SK-N-SH (cell line): ENCODE measurements around the gene TFF1. TPM values are rescaled to one million over a fixed set of nuclear protein-coding genes. Genes with fewer than 3 reads are reported as not detected.

Experiments used
- CTCF ChIA-PET: fragments of 300-600, 350-600 bp; formaldehyde crosslinking; extraction: SDS; loops from one replicate; lab custom pipeline; 2021; lab: Yijun Ruan, JAX
- POLR2A ChIA-PET: fragments of 350-600 bp; sonication (Branson Sonifier 250); formaldehyde crosslinking; extraction: SDS; loops from one replicate; lab custom pipeline; 2020; ENCODE audit warnings: antibody characterized with exemption, inconsistent platforms; lab: Yijun Ruan, JAX
- DNase-seq: peaks from one replicate; pipeline ENCODE4 v3.0.0; 2012
- H2AFZ ChIP-seq: fragments of 200-600 bp; sonication (generic); 2 replicates; pipeline ENCODE4 v1.8.1; 2016; ENCODE audit warnings: antibody characterized with exemption, mild to moderate bottlenecking, low read depth
- H3F3A ChIP-seq: fragments of 200-600 bp; sonication (generic); replicated peaks from 2 replicates; pipeline ENCODE3; 2016; ENCODE audit warnings: antibody characterized with exemption, mild to moderate bottlenecking; ENCODE audit not compliant: insufficient read depth
- H3K27ac ChIP-seq, 2 experiments: fragments of 200-500 bp in 1 of 2; fragments of 200-600 bp in 1 of 2; sonication (Bioruptor generic) in 1 of 2; sonication (generic), shearing (Covaris generic) in 1 of 2; 2 replicates each; pipeline versions ENCODE4 v1.5.1 to v1.6.1; 2014 to 2016; ENCODE audit warnings: low read depth in 2 of 2, inconsistent platforms in 1 of 2, low read length in 1 of 2, mild to moderate bottlenecking in 1 of 2, mixed read lengths in 1 of 2
- H3K27me3 ChIP-seq: fragments of 200-600 bp; sonication (generic), shearing (Covaris generic); 2 replicates; pipeline ENCODE4 v1.6.1; 2016; ENCODE audit warnings: mixed run types; ENCODE audit not compliant: insufficient read depth
- H3K36me3 ChIP-seq, 2 experiments: fragments of 200-500 bp in 1 of 2; fragments of 200-600 bp in 1 of 2; sonication (Bioruptor generic) in 1 of 2; sonication (generic) in 1 of 2; replicated peaks in 1 of 2; 2 replicates each; pipeline versions ENCODE3 to v1.5.1; 2014 to 2016; ENCODE audit warnings: low read length in 1 of 2, mild to moderate bottlenecking in 1 of 2; ENCODE audit not compliant: insufficient read depth in 2 of 2, control insufficient read depth in 1 of 2
- H3K4me1 ChIP-seq, 2 experiments: fragments of 200-500 bp in 1 of 2; fragments of 200-600 bp in 1 of 2; sonication (Bioruptor generic) in 1 of 2; sonication (generic), shearing (Covaris generic) in 1 of 2; 2 replicates each; pipeline versions ENCODE4 v1.5.1 to v1.6.1; 2014 to 2016; ENCODE audit warnings: low read depth in 1 of 2, low read length in 1 of 2, mixed run types in 1 of 2; ENCODE audit not compliant: insufficient read depth in 2 of 2, control insufficient read depth in 1 of 2
- H3K4me2 ChIP-seq: fragments of 200-600 bp; sonication (generic), shearing (Covaris generic); 2 replicates; pipeline ENCODE4 v1.6.1; 2017; ENCODE audit warnings: mixed run types
- H3K4me3 ChIP-seq, 2 experiments: fragments of 200-500 bp in 1 of 2; fragments of 200-600 bp in 1 of 2; sonication (Bioruptor generic) in 1 of 2; sonication (generic), shearing (Covaris generic) in 1 of 2; 2 replicates each; pipeline versions ENCODE4 v1.5.1 to v1.8.1; 2014 to 2016; ENCODE audit warnings: low read depth in 2 of 2, inconsistent platforms in 1 of 2, low read length in 1 of 2, mild to moderate bottlenecking in 1 of 2, mixed read lengths in 1 of 2, moderate library complexity in 1 of 2
- H3K79me2 ChIP-seq: fragments of 200-600 bp; sonication (generic); 2 replicates; pipeline ENCODE4 v1.8.1; 2017; ENCODE audit warnings: mild to moderate bottlenecking; ENCODE audit not compliant: insufficient read depth
- H3K9ac ChIP-seq: fragments of 200-600 bp; sonication (generic); 2 replicates; pipeline ENCODE4 v1.6.1; 2017; ENCODE audit warnings: mixed run types
- H3K9me2 ChIP-seq: fragments of 200-600 bp; sonication (generic); 2 replicates; pipeline ENCODE4 v1.6.1; 2017; ENCODE audit warnings: mixed run types
- H3K9me3 ChIP-seq: fragments of 200-600 bp; sonication (generic); 2 replicates; pipeline ENCODE4 v1.6.1; 2017; ENCODE audit warnings: mixed run types, mild to moderate bottlenecking, moderate library complexity
- H4K20me1 ChIP-seq: fragments of 200-600 bp; sonication (generic); 2 replicates; pipeline ENCODE4 v1.6.1; 2017; ENCODE audit warnings: mild to moderate bottlenecking, mixed run types; ENCODE audit not compliant: insufficient read depth
- EP300 ChIP-seq, 2 experiments: IDR thresholded peaks; 2 replicates each; pipeline versions ENCODE4 v1.4.0 to v1.6.1; 2012; ENCODE audit warnings: borderline replicate concordance in 1 of 2, low read depth in 1 of 2, low read length in 1 of 2
- FOSL2 ChIP-seq: IDR thresholded peaks from 2 replicates; pipeline ENCODE4 v1.4.0; 2012; ENCODE audit warnings: low read depth, mild to moderate bottlenecking, moderate library complexity, borderline replicate concordance
- FOXM1 ChIP-seq: IDR thresholded peaks from 2 replicates; pipeline ENCODE4 v1.4.0; 2012; ENCODE audit warnings: low read depth, mild to moderate bottlenecking
- IRF3 ChIP-seq: fragments of 150-350 bp; IDR thresholded peaks from 2 replicates; pipeline ENCODE4 v1.6.1; 2016; ENCODE audit warnings: mild to moderate bottlenecking, low read depth, low read length
- JUND ChIP-seq: IDR thresholded peaks from 2 replicates; pipeline ENCODE4 v1.4.0; 2012
- MAX ChIP-seq: IDR thresholded peaks from 2 replicates; pipeline ENCODE4 v1.4.0; 2012; ENCODE audit warnings: low read depth
- NFIC ChIP-seq: IDR thresholded peaks from 2 replicates; pipeline ENCODE4 v1.4.0; 2012; ENCODE audit warnings: borderline replicate concordance
- NRF1 ChIP-seq: IDR thresholded peaks from 2 replicates; pipeline ENCODE4 v1.6.1; 2012; ENCODE audit warnings: low read depth, mild to moderate bottlenecking, low read length
- PBX3 ChIP-seq: IDR thresholded peaks from 2 replicates; pipeline ENCODE4; 2012
- RCOR1 ChIP-seq: fragments of 150-350 bp; IDR thresholded peaks from 2 replicates; pipeline ENCODE4 v1.6.1; 2017; ENCODE audit warnings: antibody characterized with exemption, low read length
- REST ChIP-seq: IDR thresholded peaks from 2 replicates; pipeline ENCODE4 v1.6.1; 2012; ENCODE audit warnings: mild to moderate bottlenecking, low read depth, low read length, moderate library complexity
- RFX5 ChIP-seq: IDR thresholded peaks from 2 replicates; pipeline ENCODE4 v1.6.1; 2012; ENCODE audit warnings: mild to moderate bottlenecking, improper control_type of control experiment, low read length
- SIN3A ChIP-seq: IDR thresholded peaks from 2 replicates; pipeline ENCODE4 v1.6.1; 2012; ENCODE audit warnings: low read depth, mild to moderate bottlenecking, low read length, moderate library complexity, borderline replicate concordance
- TAF1 ChIP-seq: IDR thresholded peaks from 2 replicates; pipeline ENCODE4 v1.6.1; 2012; ENCODE audit warnings: low read depth, mild to moderate bottlenecking, low read length, moderate library complexity, borderline replicate concordance
- TEAD4 ChIP-seq: IDR thresholded peaks from 2 replicates; pipeline ENCODE4 v1.4.0; 2012; ENCODE audit warnings: mild to moderate bottlenecking, borderline replicate concordance; ENCODE audit not compliant: insufficient read depth
- USF1 ChIP-seq: IDR thresholded peaks from 2 replicates; pipeline ENCODE4 v1.4.0; 2012; ENCODE audit warnings: low read depth, borderline replicate concordance
- USF2 ChIP-seq: fragments of 150-350 bp; IDR thresholded peaks from 2 replicates; pipeline ENCODE4 v1.6.1; 2017; ENCODE audit warnings: antibody characterized with exemption, low read length, low read depth, borderline replicate concordance
- WGBS: methylation state at CpG from one replicate; pipeline ENCODE4 v1.1.6; 2017; ENCODE audit warnings: low lambda C conversion rate; 5-methylcytosine and 5-hydroxymethylcytosine counted together
- polyA plus RNA-seq, 3 experiments: library from polyadenylated mRNA; depleted of rRNA; stranded (reverse); fragments of >200 nt; gene quantifications; 2 replicates each; pipeline ENCODE4 v1.2.3, GENCODE V29; 2012

Gene TFF1
- polyA plus RNA-seq, 1 of the 3 experiments (the other 2 are of a cell fraction) = not detected

- H4K20me1 ChIP-seq = no peaks in the 10 kb centered on the region
- ChIA-PET CTCF (interaction anchor here (0.6 kb wide), 1 partner anchor 591 kb away, joined by 3 read pairs; no protein-coding TSS in a partner anchor), POLR2A (interaction anchor here (0.7 kb wide), 1 partner anchor 12 kb away, joined by 3 read pairs; no protein-coding TSS in a partner anchor)
- no peaks in the 10 kb centered on the region for H3K36me3 ChIP-seq
- H3K4me3 ChIP-seq = no peak overlapping the region
- no peaks in the 10 kb centered on the region for H3K9me2 ChIP-seq
- H2AFZ ChIP-seq = no peak overlapping the region
- no peaks in the 10 kb centered on the region for H3K79me2 ChIP-seq
- H3K4me2 ChIP-seq = no peak overlapping the region
- DNase-seq = no peak
- H3F3A ChIP-seq = no peaks in the 10 kb centered on the region
- H3K27me3 ChIP-seq = no peaks in the 10 kb centered on the region
- no peak overlapping the region for H3K9ac ChIP-seq
- WGBS = 50% methylated on average over 7 of the region's 14 CpGs
- H3K4me1 ChIP-seq = no peaks in the 10 kb centered on the region
- no peak for TF ChIP-seq FOXM1
- TF ChIP-seq IRF3 = no peak
- no peak for TF ChIP-seq PBX3
- no peak for TF ChIP-seq NFIC
- TF ChIP-seq USF2 = no peak
- no peak for TF ChIP-seq TAF1
- no peak for TF ChIP-seq TEAD4
- TF ChIP-seq FOSL2 = no peak
- TF ChIP-seq MAX = no peak
- no peak for TF ChIP-seq USF1
- TF ChIP-seq REST = no peak
- no peak for TF ChIP-seq JUND
- TF ChIP-seq NRF1 = no peak
- TF ChIP-seq RFX5 = no peak
- no peak for TF ChIP-seq EP300 (IDR thresholded peaks at IDR 0.05; ENCODE audit: borderline replicate concordance in 1 of 2, low read depth in 1 of 2, low read length in 1 of 2)
- no peak for TF ChIP-seq RCOR1
- TF ChIP-seq SIN3A = no peak
- no peaks in the 10 kb centered on the region; the same call in 1 of the 2 replicates for H3K9me3 ChIP-seq
- H3K27ac ChIP-seq = no peak overlapping the region
These were observed 16.7 kb downstream of the TFF1 start for GRCh38 chr21:42349420-42350317.
